ENCODE measurements around the gene RXRA. TPM values are rescaled to one million over a fixed set of nuclear protein-coding genes. Genes with fewer than 3 reads are reported as not detected.

The RXRA gene
- polyA plus RNA-seq, 1 donor from 2014 or later, result 2.7 TPM

- Histone ChIP-seq H3K9ac (ENCODE audit: low read length) (no peak overlapping the region), H2AFZ (ENCODE audit: low read depth, low read length) (no peak overlapping the region), H3K79me2 (replicated peaks; ENCODE audit: insufficient read depth, low read length) (no peaks in the 10 kb centered on the region), H3K9me3 (ENCODE audit: low read length) (no peaks in the 10 kb centered on the region), H3K4me3 (ENCODE audit: low read length) (no peak overlapping the region), H3K27ac (ENCODE audit: low read length) (no peak overlapping the region), H3F3A (ENCODE audit: insufficient read depth, low read length, poor library complexity, severe bottlenecking) (no peaks in the 10 kb centered on the region), H3K4me2 (ENCODE audit: low read length) (no peak overlapping the region), H3K36me3 (ENCODE audit: insufficient read depth, low read length) (no peaks in the 10 kb centered on the region), H4K20me1 (ENCODE audit: insufficient read depth) (no peaks in the 10 kb centered on the region), H3K27me3 (ENCODE audit: insufficient read depth, low read depth, low read length) (no peaks in the 10 kb centered on the region), H3K9me2 (ENCODE audit: insufficient read depth, low read length) (no peaks in the 10 kb centered on the region)
- TF ChIP-seq MXI1 (conservative IDR thresholded peaks at IDR 0.05; ENCODE audit: poor library complexity, severe bottlenecking) (no peak), POLR2AphosphoS5 (IDR thresholded peaks at IDR 0.05) (no peak), EP300 (conservative IDR thresholded peaks at IDR 0.05; ENCODE audit: poor library complexity, severe bottlenecking) (no peak), REST (IDR thresholded peaks at IDR 0.05; ENCODE audit: borderline replicate concordance) (no peak), RAD21 (conservative IDR thresholded peaks at IDR 0.05) (no peak), EZH2 (IDR thresholded peaks at IDR 0.05; ENCODE audit: borderline replicate concordance, insufficient read depth, low read length, poor library complexity, severe bottlenecking) (no peak)
Observed at GRCh38 chr9:134355158-134355557, 28.9 kb downstream of the RXRA start.

- Histone ChIP-seq H3K27ac (ENCODE audit: low read length) (no peak overlapping the region), H3K4me2 (ENCODE audit: low read length) (no peak overlapping the region), H3K9me3 (ENCODE audit: low read length) (no peaks in the 10 kb centered on the region), H3K79me2 (replicated peaks; ENCODE audit: insufficient read depth, low read length) (no peaks in the 10 kb centered on the region), H3K9ac (ENCODE audit: low read length) (no peak overlapping the region), H3K36me3 (ENCODE audit: insufficient read depth, low read length) (no peaks in the 10 kb centered on the region), H3K4me3 (ENCODE audit: low read length) (no peak overlapping the region), H3F3A (ENCODE audit: insufficient read depth, low read length, poor library complexity, severe bottlenecking) (no peaks in the 10 kb centered on the region), H3K9me2 (ENCODE audit: insufficient read depth, low read length) (no peaks in the 10 kb centered on the region), H3K27me3 (ENCODE audit: insufficient read depth, low read depth, low read length) (no peaks in the 10 kb centered on the region), H4K20me1 (ENCODE audit: insufficient read depth) (no peaks in the 10 kb centered on the region), H2AFZ (ENCODE audit: low read depth, low read length) (no peak overlapping the region)
- TF ChIP-seq MXI1 (conservative IDR thresholded peaks at IDR 0.05; ENCODE audit: poor library complexity, severe bottlenecking) (no peak), EP300 (conservative IDR thresholded peaks at IDR 0.05; ENCODE audit: poor library complexity, severe bottlenecking) (no peak), REST (IDR thresholded peaks at IDR 0.05; ENCODE audit: borderline replicate concordance) (no peak), RAD21 (conservative IDR thresholded peaks at IDR 0.05) (no peak), POLR2AphosphoS5 (IDR thresholded peaks at IDR 0.05) (no peak), EZH2 (IDR thresholded peaks at IDR 0.05; ENCODE audit: borderline replicate concordance, insufficient read depth, low read length, poor library complexity, severe bottlenecking) (no peak), SMC3 (conservative IDR thresholded peaks at IDR 0.05; ENCODE audit: poor library complexity) (no peak), TAF1 (IDR thresholded peaks at IDR 0.05; ENCODE audit: low read depth) (no peak), CTCF (IDR thresholded peaks at IDR 0.05; ENCODE audit: poor library complexity, severe bottlenecking) (no peak)
Observed at GRCh38 chr9:134355561-134356279, 29.5 kb downstream of the RXRA start.
